Activated naive CD8-positive, alpha-beta T cell (primary cell): Measurements from ENCODE around the gene SUCLG2.
A peak's percentile ranks its signal among the peaks of the same experiment; 100 is the strongest.

Source experiments
- H3K27ac Mint-ChIP-seq: one replicate; pipeline ENCODE4 v1.8.0; 2021; ENCODE audit warnings: mixed read lengths
- H3K27me3 Mint-ChIP-seq: one replicate; pipeline ENCODE4 v1.8.0; 2021; ENCODE audit warnings: mixed read lengths
- H3K36me3 Mint-ChIP-seq: one replicate; pipeline ENCODE4 v1.8.0; 2021; ENCODE audit warnings: mixed read lengths
- H3K4me1 Mint-ChIP-seq: one replicate; pipeline ENCODE4 v1.8.0; 2021; ENCODE audit warnings: low read depth, mixed read lengths
- H3K4me3 Mint-ChIP-seq: one replicate; pipeline ENCODE4 v1.8.0; 2021; ENCODE audit warnings: mild to moderate bottlenecking, mixed read lengths
- H3K9me3 Mint-ChIP-seq: one replicate; pipeline ENCODE4 v1.8.0; 2021; ENCODE audit warnings: low read depth, mixed read lengths

SUCLG2 gene

GRCh38 chr3:67383379-67383778 lies 271.0 kb downstream of the SUCLG2 start:
- Mint-ChIP-seq H3K4me3 (no peak overlapping the region), H3K36me3 (peaks cover 26% of the 10 kb centered on the region), H3K4me1 (peaks cover 20% of the 10 kb centered on the region), H3K27me3 (no peaks in the 10 kb centered on the region), H3K9me3 (peaks cover 9% of the 10 kb centered on the region), H3K27ac (no peak overlapping the region)

GRCh38 chr3:67382536-67382935 lies 271.9 kb downstream of the SUCLG2 start:
- H3K27ac Mint-ChIP-seq = no peak overlapping the region
- H3K4me1 Mint-ChIP-seq = peaks cover 23% of the 10 kb centered on the region
- H3K27me3 Mint-ChIP-seq = no peaks in the 10 kb centered on the region
- H3K36me3 Mint-ChIP-seq = peaks cover 27% of the 10 kb centered on the region
- H3K9me3 Mint-ChIP-seq = peaks cover 9% of the 10 kb centered on the region
- no peak overlapping the region for H3K4me3 Mint-ChIP-seq

- no peaks in the 10 kb centered on the region for H3K27me3 Mint-ChIP-seq
- H3K9me3 Mint-ChIP-seq = peaks cover 6% of the 10 kb centered on the region
- H3K4me3 Mint-ChIP-seq = no peak overlapping the region
- H3K27ac Mint-ChIP-seq = no peak overlapping the region
- peaks cover 25% of the 10 kb centered on the region for H3K4me1 Mint-ChIP-seq
- H3K36me3 Mint-ChIP-seq = peaks cover 26% of the 10 kb centered on the region
These were observed 272.6 kb downstream of the SUCLG2 start for GRCh38 chr3:67381667-67382272.

- no peak overlapping the region for H3K27ac Mint-ChIP-seq
- no peak overlapping the region for H3K4me3 Mint-ChIP-seq
- H3K27me3 Mint-ChIP-seq = no peaks in the 10 kb centered on the region
- no peaks in the 10 kb centered on the region for H3K9me3 Mint-ChIP-seq
- peaks cover 27% of the 10 kb centered on the region for H3K36me3 Mint-ChIP-seq
- peaks cover 17% of the 10 kb centered on the region for H3K4me1 Mint-ChIP-seq
These were observed 274.3 kb downstream of the SUCLG2 start for GRCh38 chr3:67380118-67380517.

- H3K27me3 Mint-ChIP-seq = no peaks in the 10 kb centered on the region
- H3K4me3 Mint-ChIP-seq = no peak overlapping the region
- H3K9me3 Mint-ChIP-seq = no peaks in the 10 kb centered on the region
- no peak overlapping the region for H3K27ac Mint-ChIP-seq
- peaks cover 13% of the 10 kb centered on the region for H3K4me1 Mint-ChIP-seq
- peaks cover 34% of the 10 kb centered on the region for H3K36me3 Mint-ChIP-seq
These were observed 277.1 kb downstream of the SUCLG2 start for GRCh38 chr3:67377299-67377698.

- Mint-ChIP-seq H3K4me3 (no peak overlapping the region), H3K4me1 (peaks cover 13% of the 10 kb centered on the region), H3K9me3 (no peaks in the 10 kb centered on the region), H3K27ac (no peak overlapping the region), H3K27me3 (no peaks in the 10 kb centered on the region), H3K36me3 (peaks cover 39% of the 10 kb centered on the region)
These were observed 278.0 kb downstream of the SUCLG2 start for GRCh38 chr3:67376416-67376815.

GRCh38 chr3:67375976-67376375 lies 278.4 kb downstream of the SUCLG2 start:
- no peak overlapping the region for H3K27ac Mint-ChIP-seq
- no peak overlapping the region for H3K4me3 Mint-ChIP-seq
- H3K27me3 Mint-ChIP-seq = no peaks in the 10 kb centered on the region
- peaks cover 13% of the 10 kb centered on the region for H3K4me1 Mint-ChIP-seq
- peaks cover 41% of the 10 kb centered on the region for H3K36me3 Mint-ChIP-seq
- H3K9me3 Mint-ChIP-seq = no peaks in the 10 kb centered on the region

GRCh38 chr3:67362686-67363085 lies 291.7 kb downstream of the SUCLG2 start:
- Mint-ChIP-seq H3K4me1 (peaks cover 24% of the 10 kb centered on the region), H3K9me3 (no peaks in the 10 kb centered on the region), H3K27me3 (no peaks in the 10 kb centered on the region), H3K4me3 (peak overlapping the region; percentile 15), H3K27ac (peak overlapping the region; percentile 22), H3K36me3 (no peaks in the 10 kb centered on the region)

GRCh38 chr3:67361770-67362169 lies 292.6 kb downstream of the SUCLG2 start:
- Mint-ChIP-seq H3K27ac (no peak overlapping the region), H3K9me3 (no peaks in the 10 kb centered on the region), H3K4me1 (peaks cover 27% of the 10 kb centered on the region), H3K36me3 (peaks cover 5% of the 10 kb centered on the region), H3K4me3 (no peak overlapping the region), H3K27me3 (no peaks in the 10 kb centered on the region)

- Mint-ChIP-seq H3K4me3 (no peak overlapping the region), H3K27me3 (no peaks in the 10 kb centered on the region), H3K27ac (no peak overlapping the region), H3K4me1 (peaks cover 27% of the 10 kb centered on the region), H3K9me3 (no peaks in the 10 kb centered on the region), H3K36me3 (peaks cover 8% of the 10 kb centered on the region)
These were observed 293.1 kb downstream of the SUCLG2 start for GRCh38 chr3:67361323-67361722.

- Mint-ChIP-seq H3K36me3 (peaks cover 12% of the 10 kb centered on the region), H3K27ac (no peak overlapping the region), H3K9me3 (no peaks in the 10 kb centered on the region), H3K27me3 (no peaks in the 10 kb centered on the region), H3K4me3 (no peak overlapping the region), H3K4me1 (peaks cover 17% of the 10 kb centered on the region)
These were observed 296.6 kb downstream of the SUCLG2 start for GRCh38 chr3:67357610-67358458.

- Mint-ChIP-seq H3K4me1 (peaks cover 8% of the 10 kb centered on the region), H3K27me3 (peaks cover 2% of the 10 kb centered on the region), H3K27ac (peak overlapping the region; percentile 82), H3K9me3 (peaks cover 12% of the 10 kb centered on the region), H3K36me3 (peaks cover 4% of the 10 kb centered on the region), H3K4me3 (no peak overlapping the region)
These were observed 304.7 kb downstream of the SUCLG2 start for GRCh38 chr3:67349551-67350174.

GRCh38 chr3:67346081-67346480 lies 308.3 kb downstream of the SUCLG2 start:
- H3K4me1 Mint-ChIP-seq = peaks cover 8% of the 10 kb centered on the region
- peaks cover 17% of the 10 kb centered on the region for H3K36me3 Mint-ChIP-seq
- H3K27me3 Mint-ChIP-seq = peaks cover 2% of the 10 kb centered on the region
- no peak overlapping the region for H3K4me3 Mint-ChIP-seq
- no peak overlapping the region for H3K27ac Mint-ChIP-seq
- H3K9me3 Mint-ChIP-seq = peaks cover 27% of the 10 kb centered on the region

GRCh38 chr3:67335813-67336212 lies 318.6 kb downstream of the SUCLG2 start:
- peaks cover 27% of the 10 kb centered on the region for H3K9me3 Mint-ChIP-seq
- H3K36me3 Mint-ChIP-seq = peaks cover 19% of the 10 kb centered on the region
- H3K4me3 Mint-ChIP-seq = no peak overlapping the region
- H3K4me1 Mint-ChIP-seq = peaks cover 5% of the 10 kb centered on the region
- H3K27me3 Mint-ChIP-seq = peaks cover 2% of the 10 kb centered on the region
- H3K27ac Mint-ChIP-seq = no peak overlapping the region

GRCh38 chr3:67334588-67334987 lies 319.8 kb downstream of the SUCLG2 start:
- Mint-ChIP-seq H3K36me3 (peaks cover 11% of the 10 kb centered on the region), H3K27ac (no peak overlapping the region), H3K27me3 (peaks cover 2% of the 10 kb centered on the region)

More at GRCh38 chr3:67334588-67334987, 319.8 kb downstream of the SUCLG2 start:
- peaks cover 17% of the 10 kb centered on the region for H3K9me3 Mint-ChIP-seq
- peaks cover 6% of the 10 kb centered on the region for H3K4me1 Mint-ChIP-seq
- H3K4me3 Mint-ChIP-seq = no peak overlapping the region
